Fibroblast of the aortic adventitia (primary cell): Measurements from ENCODE around the gene OXTR. TPM values are rescaled to one million over a fixed set of nuclear protein-coding genes. Genes with fewer than 3 reads are reported as not detected.

Experiments
- DNase-seq: peaks from one replicate; pipeline ENCODE4 v3.0.0-alpha.2; 2010; ENCODE audit warnings: low read depth
- H3K4me3 ChIP-seq: 2 replicates; pipeline ENCODE4 v1.5.1; 2011; ENCODE audit warnings: low read depth, mild to moderate bottlenecking, control low read depth, low read length, moderate library complexity
- CTCF ChIP-seq: IDR thresholded peaks from 2 replicates; pipeline ENCODE4 v1.5.1; 2011; ENCODE audit warnings: mild to moderate bottlenecking, low read length, control low read depth, inconsistent platforms; ENCODE audit not compliant: insufficient read depth
- total RNA-seq: library from RNA; depleted of rRNA; stranded (reverse); fragments of >200 nt; gene quantifications from 2 replicates; pipeline ENCODE4 v1.2.3, GENCODE V29; 2012; ENCODE audit warnings: low replicate concordance

The OXTR gene
- total RNA-seq, 1 donor, result 6.1 TPM

DNA sequence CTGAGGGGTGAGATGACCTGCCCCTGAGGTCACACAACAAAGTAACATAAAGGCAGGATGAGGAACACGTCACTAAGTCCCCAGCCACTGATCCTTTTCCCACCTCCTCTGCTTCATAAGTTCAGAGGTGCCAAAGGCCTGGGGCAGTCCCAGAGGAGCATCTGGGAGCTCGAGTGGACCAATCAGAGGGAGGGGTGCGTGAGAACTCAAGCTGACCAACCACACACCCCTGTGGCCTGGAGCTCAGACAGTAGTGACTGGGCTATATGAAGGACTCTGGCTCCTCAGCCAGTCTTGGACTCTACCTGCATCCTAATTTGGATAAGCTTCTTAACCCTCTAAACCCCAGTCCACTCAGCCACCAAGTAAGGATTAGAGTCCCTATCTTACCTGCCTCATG lies 63.8 kb downstream of the OXTR start:
- H3K4me3 ChIP-seq, result no peak overlapping the region
- no peak for DNase-seq
- TF ChIP-seq CTCF, result no peak

GRCh38 chr3:8702560-8702959 lies 66.9 kb downstream of the OXTR start:
- no peak for DNase-seq
- no peak overlapping the region for H3K4me3 ChIP-seq
- TF ChIP-seq CTCF, result peak; percentile 34

Other genes with a start within 250 kb of the OXTR start
- gene SSUH2, start 124.8 kb downstream of the OXTR start, total RNA-seq, result not detected in 2 replicates
- not detected in 2 replicates for gene CAV3, start 35.8 kb downstream of the OXTR start, total RNA-seq
- 2.2 and 28.1 TPM in 2 replicates for gene RAD18, start 193.9 kb upstream of the OXTR start, total RNA-seq